ENCODE results near the gene BCO2. TPM values are rescaled to one million over a fixed set of nuclear protein-coding genes. Genes with fewer than 3 reads are reported as not detected.
A peak's percentile ranks its signal among the peaks of the same experiment; 100 is the strongest.

Gene BCO2
- polyA plus RNA-seq, 3 donors = 2.5 to 3.1 (median 2.6) TPM

DNA sequence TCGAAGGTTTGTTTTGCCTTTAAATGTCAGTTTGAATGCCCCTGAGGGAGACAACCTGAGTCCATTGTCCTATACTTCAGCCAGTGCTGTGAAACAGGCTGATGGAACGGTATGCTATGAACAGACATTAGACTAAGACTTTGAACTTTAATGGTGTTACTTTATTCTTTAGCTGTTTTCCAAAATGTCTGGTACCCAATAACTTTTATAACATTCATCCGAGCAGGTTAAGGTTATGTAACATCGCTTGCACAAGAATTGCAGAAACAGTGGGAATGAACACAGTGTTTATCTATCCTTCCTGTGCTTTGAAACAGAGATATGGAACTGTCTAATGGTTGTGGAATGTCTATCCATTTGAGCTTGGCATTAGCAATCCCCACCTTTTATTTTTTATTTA lies 38.4 kb downstream of the BCO2 start:
- no peak for DNase-seq (ENCODE audit: low read depth in 3 of 3, low spot score in 2 of 3)

DNA sequence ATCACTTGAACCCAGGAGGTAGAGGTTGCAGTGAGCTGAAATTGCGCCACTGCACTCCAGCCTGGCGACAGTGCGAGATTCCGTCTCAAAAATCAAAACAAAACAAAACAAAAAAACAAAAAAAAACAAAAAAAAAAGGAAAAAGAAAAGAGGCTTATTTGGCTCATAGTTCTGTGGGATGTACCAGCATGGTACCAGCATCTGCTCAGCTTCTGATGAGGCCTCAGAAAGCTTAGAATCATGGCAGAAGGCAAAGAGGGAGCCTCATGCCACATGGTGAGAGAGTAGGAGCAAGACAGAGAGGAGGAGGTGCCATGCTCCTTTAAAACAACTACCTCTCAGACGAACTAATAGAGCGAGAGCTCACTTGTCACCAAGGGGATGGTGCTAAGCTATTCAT lies 40.3 kb downstream of the BCO2 start:
- no peak for DNase-seq (ENCODE audit: low read depth in 3 of 3, low spot score in 2 of 3)

DNA sequence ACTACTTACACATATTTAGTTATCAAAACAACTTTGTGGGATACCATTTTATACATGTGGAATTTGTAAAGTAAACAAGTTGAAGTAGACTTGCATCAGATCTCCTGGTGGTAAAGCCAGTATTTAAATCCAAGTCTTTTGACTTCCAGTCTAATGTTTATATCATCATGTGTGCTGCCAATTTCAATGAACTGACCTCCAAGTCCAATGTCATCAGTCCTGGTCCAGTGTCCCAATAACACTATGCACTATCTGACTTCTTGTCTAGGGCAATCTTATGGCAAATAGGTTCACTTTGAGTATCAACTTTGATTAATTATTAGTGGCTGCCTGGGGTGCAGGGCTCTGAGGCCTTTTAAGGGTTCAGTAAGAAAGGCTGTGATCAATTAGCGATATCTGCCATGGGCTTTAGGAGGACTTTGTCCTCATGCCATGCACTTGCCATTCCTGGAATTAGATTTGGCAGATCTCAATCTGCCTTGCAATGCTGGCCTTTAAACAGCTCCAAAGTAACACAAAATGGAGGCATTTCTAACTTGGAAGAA lies 41.3 kb downstream of the BCO2 start:
- no peak for DNase-seq (ENCODE audit: low read depth in 3 of 3, low spot score in 2 of 3)

GRCh38 chr11:112219476-112220232 lies 44.3 kb downstream of the BCO2 start:
- peak; percentile 58 to 62 (median 61) for DNase-seq (ENCODE audit: low read depth in 3 of 3, low spot score in 2 of 3)

- no peak for DNase-seq (ENCODE audit: low read depth in 3 of 3, low spot score in 2 of 3)
These were observed 46.0 kb downstream of the BCO2 start for GRCh38 chr11:112221274-112221835.

DNA sequence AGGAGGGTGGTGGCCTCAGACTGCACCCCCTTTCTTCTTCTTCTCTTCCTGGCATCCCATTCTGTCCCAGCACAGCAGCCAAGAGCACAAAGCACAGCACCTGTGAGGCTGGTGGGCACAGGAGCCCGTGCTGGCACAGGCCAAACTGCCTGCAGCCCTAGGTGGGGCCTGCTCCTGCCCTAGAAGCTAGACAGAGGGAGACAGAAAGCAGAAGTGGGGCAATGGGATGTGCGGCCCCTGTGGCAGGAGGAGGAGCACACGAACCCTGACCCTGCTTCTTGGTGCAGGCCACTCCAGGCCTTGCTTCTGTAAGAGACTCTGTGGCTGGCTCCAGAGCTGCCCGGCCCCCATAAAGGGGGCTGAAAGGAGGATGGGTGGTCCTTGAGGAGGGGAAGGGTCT lies 47.0 kb downstream of the BCO2 start:
- DNase-seq (ENCODE audit: low read depth in 3 of 3, low spot score in 2 of 3) = no peak

DNA sequence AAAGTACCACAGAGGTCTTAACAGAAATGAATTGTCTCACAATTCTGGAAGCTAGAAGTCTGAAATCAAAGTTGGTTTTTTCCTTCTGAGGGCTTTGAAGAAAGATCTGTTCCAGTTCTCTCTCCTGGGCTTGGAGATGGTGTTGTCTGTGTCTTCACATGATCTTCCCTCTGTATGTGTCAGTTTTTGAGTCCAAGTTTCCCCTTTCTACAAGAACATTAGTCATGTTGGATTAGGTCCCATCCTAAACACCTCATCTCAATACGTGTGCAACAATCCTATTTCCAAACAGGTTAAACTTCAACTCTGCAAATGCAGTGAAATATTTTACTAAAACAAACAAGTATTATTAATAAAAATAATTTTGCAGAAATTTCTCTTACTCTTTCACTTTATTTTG lies 47.8 kb downstream of the BCO2 start:
- no peak for DNase-seq (ENCODE audit: low read depth in 3 of 3, low spot score in 2 of 3)

- no peak for DNase-seq (ENCODE audit: low read depth in 3 of 3, low spot score in 2 of 3)
These were observed 48.6 kb downstream of the BCO2 start for GRCh38 chr11:112223754-112224532.

GRCh38 chr11:112225753-112226061 lies 50.4 kb downstream of the BCO2 start:
- no peak for DNase-seq (ENCODE audit: low read depth in 3 of 3, low spot score in 2 of 3)

- DNase-seq (ENCODE audit: low read depth in 3 of 3, low spot score in 2 of 3) = peak; percentile 70 to 81 (median 76)
These were observed 50.9 kb downstream of the BCO2 start, which contains the start of gene PTS for GRCh38 chr11:112226062-112226830. Gene PTS, plus strand, starts transcription at chr11:112226428. Its CDS starts 16 bp downstream, at chr11:112226444.

- DNase-seq (ENCODE audit: low read depth in 3 of 3, low spot score in 2 of 3) = peak in 2 of 3 donors; percentile 1 to 43
These were observed 51.6 kb downstream of the BCO2 start for GRCh38 chr11:112226831-112227401.

GRCh38 chr11:112227471-112227870 lies 52.2 kb downstream of the BCO2 start:
- DNase-seq (ENCODE audit: low read depth in 3 of 3, low spot score in 2 of 3) = no peak

- no peak for DNase-seq (ENCODE audit: low read depth in 3 of 3, low spot score in 2 of 3)
These were observed 53.4 kb downstream of the BCO2 start for GRCh38 chr11:112228706-112229105.

GRCh38 chr11:112229159-112229558 lies 53.8 kb downstream of the BCO2 start:
- DNase-seq (ENCODE audit: low read depth in 3 of 3, low spot score in 2 of 3) = no peak

DNA sequence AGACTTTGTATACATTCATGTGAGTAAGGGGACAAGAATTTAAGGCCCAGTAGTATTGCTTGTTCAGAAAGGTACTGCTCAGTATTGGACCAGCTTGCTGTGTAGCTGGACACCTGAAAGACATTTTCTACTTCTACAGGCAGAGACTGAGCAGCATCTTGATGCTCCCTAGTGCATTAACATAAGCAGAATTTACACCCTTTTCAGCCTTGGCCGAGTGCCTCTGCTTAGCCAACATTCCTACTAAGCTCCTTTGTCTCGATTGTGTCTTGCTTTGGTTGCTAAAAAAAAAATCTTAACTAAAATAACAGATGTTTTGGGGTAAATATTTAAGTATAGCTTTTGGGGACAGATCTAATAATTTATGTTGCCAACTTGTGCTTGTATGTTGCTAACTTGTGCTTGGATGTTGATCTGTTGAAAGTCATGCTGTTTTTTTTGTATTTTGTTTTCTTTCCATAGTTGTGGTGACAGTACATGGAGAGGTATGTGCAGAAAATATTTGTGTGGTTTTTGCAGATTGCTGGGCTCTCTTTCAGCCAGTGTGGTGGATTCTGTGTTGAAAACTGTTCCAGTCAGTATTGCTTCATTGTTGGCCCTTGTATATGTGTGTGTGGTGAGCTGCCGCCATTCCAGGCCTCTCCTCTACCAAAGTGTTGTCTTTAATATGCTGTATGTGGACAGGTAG lies 54.6 kb downstream of the BCO2 start:
- no peak for DNase-seq (ENCODE audit: low read depth in 3 of 3, low spot score in 2 of 3)

DNA sequence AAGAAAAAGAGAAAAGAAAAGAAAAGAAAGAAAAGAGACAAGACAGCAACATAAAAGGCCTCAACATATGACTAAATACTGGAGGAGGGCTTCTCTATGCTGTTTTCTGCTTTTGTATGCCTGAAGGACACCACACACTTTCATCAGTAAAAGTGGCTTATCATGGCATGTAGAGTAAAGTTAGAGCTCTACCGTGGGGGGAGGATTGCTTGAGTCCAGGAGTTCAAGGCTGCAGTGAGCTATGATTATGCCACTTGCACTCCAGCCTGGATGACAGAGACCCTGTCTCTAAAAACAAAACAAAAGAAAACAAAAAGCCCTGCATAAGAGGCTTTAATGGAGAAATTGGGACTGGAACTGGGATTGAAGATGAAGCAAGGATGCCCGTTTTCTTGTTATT lies 56.6 kb downstream of the BCO2 start:
- DNase-seq (ENCODE audit: low read depth in 3 of 3, low spot score in 2 of 3) = no peak

- DNase-seq (ENCODE audit: low read depth in 3 of 3, low spot score in 2 of 3) = no peak
These were observed 60.6 kb downstream of the BCO2 start for GRCh38 chr11:112235750-112236390.

DNA sequence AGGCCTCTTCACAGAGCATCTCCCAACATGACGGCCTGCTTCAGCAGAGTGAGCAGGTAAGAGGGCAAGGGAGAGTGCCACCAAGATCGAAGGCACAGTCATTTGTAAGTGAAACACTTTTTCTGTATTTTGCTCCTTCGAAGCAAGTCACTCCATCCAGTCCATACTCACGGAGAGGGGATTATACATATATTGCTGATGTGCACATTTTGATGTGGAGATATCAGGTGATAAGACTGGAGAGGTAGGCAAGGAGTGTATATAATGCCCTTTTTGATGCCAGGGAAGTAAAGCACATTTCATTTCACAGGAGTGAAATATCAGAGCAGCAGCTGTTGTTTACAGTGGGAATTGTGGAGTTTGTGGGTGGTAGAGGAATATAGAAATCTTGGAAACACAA lies 62.1 kb downstream of the BCO2 start:
- DNase-seq (ENCODE audit: low read depth in 3 of 3, low spot score in 2 of 3) = no peak

DNA sequence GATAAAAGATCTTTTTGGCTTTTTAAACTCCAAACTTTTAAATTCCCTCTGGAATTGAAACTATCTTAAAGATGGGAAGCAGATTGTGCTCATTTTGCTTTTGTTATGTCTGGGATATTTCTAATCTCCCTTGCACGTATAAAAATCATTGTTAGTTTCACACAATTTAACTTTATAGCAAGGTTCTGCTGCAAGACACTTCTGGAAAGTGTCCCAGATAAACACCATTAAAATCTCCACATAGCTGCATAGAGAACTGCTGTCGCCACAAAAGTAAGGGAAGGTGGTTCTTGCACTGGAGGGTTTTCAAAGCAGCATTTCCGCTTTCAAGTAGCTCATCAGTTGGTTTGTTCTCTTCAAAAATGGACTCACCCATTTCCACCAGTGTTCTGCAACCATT lies 62.7 kb downstream of the BCO2 start:
- DNase-seq (ENCODE audit: low read depth in 3 of 3, low spot score in 2 of 3) = no peak
